HG03558 (cell line): ENCODE data around the gene TSACC.
A peak's percentile ranks its signal among the peaks of the same experiment; 100 is the strongest.
"Not testable (repeated sequence)": the region's sequence is repeated elsewhere in the genome, so short reads cannot be mapped to it uniquely, and the experiment has no call there.

Experiments used
- ATAC-seq: cut with Tn5 transposase; IDR thresholded peaks from one replicate; pipeline ENCODE4 v1.9.1; 2021; ENCODE audit warnings: moderate number of reproducible peaks; ENCODE audit not compliant: unreplicated experiment; ENCODE audit errors: extremely low read depth

TSACC gene

GRCh38 chr1:156338180-156338976 is at the start of gene TSACC, which contains the start of gene CCT3:
TSS of gene TSACC (plus strand) at chr1:156338526. CDS start at chr1:156339758, 1,232 bp downstream.
TSS of gene CCT3 (minus strand) at chr1:156338292. CDS start at chr1:156338184, 108 bp downstream.
- peak; percentile 81 for ATAC-seq

DNA sequence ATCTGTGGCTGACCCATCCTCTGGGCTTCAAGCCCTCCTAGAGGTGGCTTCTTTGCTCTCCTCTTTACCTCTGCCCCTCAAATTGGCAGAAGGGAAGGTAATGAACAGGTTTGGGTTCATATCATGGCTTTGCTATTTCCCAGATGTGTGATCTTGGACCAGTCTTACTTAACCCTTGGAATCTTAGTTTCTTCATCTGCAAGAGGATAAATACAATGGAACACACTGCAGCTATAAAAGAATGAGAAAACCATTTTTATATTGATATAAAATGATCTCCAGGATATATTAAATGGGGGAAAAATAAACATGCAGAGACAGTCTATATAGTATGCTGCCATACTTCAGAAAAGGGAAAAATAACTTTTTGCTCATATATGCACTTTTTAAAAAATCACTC is 48.5 kb upstream of the TSACC start:
- ATAC-seq, result no peak

DNA sequence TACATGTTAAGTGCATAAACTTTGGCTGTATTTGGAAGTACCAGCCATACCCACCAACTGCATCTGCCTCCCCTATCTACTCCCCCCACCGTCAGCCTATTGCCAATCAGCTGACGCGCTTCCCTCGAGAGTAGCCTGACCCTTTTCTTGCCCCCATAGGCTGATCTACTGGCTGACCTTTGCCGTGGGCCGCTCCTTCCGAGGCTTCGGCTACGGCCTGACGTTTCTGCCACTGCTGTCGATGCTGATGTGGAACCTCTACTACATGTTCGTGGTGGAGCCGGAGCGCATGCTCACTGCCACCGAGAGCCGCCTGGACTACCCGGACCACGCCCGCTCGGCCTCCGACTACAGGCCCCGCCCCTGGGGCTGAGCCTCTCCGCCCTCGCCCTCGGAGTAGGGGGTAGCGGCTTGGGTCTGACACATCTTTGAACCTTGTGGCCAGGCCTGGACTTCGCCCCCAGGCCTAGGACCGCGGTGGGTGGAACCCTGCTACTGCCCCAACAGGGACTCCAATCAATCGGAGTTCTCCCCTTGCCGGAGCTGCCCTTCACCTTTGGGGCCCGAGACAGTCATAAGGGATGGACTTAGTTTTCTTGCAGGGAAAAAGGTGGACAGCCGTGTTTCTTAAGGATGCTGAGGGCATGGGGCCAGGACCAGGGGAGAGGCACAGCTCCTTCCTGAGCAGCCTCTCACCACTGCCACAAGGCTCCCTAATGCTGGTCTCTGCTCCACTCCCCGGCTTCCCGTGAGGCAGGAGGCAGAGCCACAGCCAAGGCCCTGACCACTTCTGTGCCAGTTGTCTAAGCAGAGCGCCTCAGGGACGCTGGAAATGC is 46.9 kb upstream of the TSACC start:
- ATAC-seq, result no peak

DNA sequence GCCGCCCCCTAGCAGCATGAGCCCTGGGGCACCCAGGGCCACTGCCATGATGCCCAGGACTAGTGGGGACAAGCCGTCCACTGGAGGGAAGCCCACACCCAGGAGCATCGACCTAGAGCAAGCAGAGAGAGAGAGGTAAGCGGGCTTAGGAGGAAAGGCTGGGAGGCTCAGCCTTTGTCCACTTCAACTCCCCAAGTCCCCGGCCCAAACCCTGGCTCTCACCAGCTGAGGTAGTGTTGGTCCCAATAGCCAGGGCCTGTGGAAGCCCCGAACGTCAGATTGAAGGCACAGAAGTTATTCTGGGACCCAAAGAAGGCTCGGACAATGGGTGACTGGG is 45.3 kb upstream of the TSACC start:
- no peak for ATAC-seq

GRCh38 chr1:156293895-156294294 is 44.4 kb upstream of the TSACC start:
- ATAC-seq, result no peak

DNA sequence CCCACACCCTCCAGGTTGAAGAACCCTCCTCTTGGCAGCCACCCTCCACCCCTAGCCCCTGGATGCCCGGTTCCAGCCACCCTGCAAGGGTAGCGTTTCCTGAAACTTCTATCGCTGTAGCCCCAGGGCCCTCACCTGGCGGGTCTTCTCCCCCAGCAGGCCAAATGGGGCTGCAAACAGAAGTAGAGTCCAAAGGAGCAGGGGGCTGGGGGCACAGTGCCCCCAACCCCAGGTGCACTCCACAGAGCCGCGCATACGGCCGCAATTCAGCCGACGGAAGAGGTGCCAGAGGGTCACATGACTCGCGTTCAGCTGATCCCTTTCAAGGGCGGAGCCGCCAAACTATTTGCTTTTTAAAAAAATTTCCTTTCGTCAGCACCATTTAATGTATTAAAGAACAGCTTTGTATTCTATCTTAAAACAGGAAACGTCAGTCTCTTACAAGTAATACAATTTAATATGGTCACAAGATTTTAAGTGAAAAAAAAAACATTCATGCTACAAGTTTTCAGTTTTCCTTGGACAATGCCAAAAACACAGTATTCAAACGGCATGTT is 42.9 kb upstream of the TSACC start, which contains the start of gene GLMP:
TSS of gene GLMP (minus strand) at position 289 of the 557 bp plus-strand sequence. CDS start at position 255, 34 bp downstream.
- ATAC-seq, result no peak

GRCh38 chr1:156298852-156299357 is 39.4 kb upstream of the TSACC start, which contains the start of gene VHLL:
TSS of gene VHLL (minus strand) at chr1:156299307. CDS start at chr1:156299189, 118 bp downstream.
- ATAC-seq, result no peak

DNA sequence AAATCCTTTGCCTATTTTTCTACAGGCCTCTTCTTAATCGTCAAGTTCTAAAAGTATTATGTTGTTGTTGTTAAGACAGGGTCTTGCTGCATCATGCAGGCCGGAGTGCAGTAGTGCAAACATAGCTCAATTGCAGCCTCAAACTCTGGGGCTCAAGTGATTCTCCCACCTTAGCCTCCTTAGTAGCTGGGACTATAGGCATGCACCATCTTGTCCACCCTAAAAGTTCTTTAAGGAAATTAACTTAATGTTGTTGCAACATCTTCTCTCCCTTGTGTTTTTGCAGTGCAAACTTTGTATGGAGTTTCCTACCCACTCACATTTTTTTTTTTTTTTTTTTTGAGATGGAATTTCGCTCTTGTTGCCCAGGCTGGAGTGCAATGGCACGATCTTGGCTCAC is 35.1 kb upstream of the TSACC start:
- no peak for ATAC-seq

GRCh38 chr1:156305215-156305614 is 33.1 kb upstream of the TSACC start:
- no peak for ATAC-seq

GRCh38 chr1:156308078-156308477 is 30.2 kb upstream of the TSACC start:
- no peak for ATAC-seq

GRCh38 chr1:156310962-156311361 is 27.4 kb upstream of the TSACC start:
- no peak for ATAC-seq

DNA sequence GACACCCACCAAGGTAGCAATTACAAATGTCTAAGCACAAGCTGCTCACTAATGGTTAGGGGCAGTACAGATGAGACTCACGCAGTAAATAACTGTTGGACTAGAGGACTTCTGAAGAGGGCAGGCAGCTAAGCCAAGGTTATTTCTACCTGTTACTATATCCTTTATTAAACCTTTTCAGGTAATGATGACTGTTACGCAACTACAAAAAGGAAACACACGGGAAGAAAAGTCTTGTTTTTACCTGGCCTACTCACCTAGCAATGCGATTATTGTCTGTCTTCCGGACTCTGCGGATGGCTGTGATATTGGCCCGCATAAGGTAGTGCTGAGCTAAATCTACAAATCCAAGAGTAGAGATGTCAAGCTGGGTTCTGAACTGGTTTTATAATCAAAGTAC is 21.4 kb upstream of the TSACC start:
- ATAC-seq, result no peak

- ATAC-seq, result no peak
Observed at GRCh38 chr1:156319664-156320063, 18.7 kb upstream of the TSACC start.

DNA sequence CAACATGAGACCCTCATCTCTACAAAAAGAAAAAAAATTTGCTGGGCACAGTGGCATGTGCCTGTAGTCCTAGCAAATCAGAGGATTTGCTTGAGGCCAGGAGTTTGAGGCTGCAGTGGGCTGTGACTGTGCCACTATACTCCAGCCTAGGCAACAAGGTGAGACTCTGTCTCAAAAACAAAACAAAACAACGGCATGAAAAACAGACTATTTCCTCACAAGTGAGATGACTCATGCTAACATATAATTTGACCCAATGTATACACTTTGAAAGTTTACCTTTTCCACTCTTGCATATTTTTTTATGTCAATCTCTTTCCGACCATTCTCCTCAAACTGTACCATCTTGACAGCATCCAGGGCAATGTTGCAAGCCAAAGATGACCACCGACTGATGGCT is 17.8 kb upstream of the TSACC start:
- no peak for ATAC-seq

DNA sequence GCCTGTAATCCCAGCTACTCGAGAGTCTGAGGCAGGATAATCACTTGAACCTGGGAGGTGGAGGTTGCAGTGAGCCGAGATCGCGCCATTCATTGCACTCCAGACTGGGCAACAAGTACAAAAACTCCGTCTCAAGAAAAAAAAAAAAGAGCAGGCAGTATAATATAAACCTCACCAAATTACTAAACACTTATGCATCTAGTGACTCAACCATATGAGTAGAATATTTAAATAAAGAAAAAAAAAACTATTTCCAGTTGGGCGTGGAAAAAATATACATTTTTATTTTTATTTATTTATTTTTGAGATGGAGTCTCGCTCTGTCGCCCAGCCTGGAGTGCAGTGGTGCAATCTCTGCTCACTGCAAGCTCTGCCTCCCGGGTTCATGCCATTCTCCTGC is 15.1 kb upstream of the TSACC start:
- not testable (repeated sequence) for ATAC-seq

DNA sequence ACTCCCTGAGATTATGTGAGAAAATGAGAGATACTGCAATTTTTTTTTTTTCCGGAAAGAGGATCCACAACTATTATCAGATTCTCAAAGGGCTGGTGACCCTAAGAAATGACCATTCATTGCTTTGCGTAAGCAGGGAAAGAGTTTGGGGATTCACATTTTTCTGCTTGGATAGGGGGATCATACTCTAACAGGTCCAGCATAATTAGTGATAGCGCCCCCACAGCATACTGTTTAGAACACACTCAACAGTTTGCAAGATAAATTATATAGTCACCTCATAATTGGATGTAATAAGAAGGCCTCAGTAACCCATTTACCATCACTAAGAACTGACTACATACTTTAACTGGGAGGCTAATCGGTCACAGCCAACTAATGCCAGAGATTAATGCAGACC is 2.1 kb upstream of the TSACC start:
- no peak for ATAC-seq

DNA sequence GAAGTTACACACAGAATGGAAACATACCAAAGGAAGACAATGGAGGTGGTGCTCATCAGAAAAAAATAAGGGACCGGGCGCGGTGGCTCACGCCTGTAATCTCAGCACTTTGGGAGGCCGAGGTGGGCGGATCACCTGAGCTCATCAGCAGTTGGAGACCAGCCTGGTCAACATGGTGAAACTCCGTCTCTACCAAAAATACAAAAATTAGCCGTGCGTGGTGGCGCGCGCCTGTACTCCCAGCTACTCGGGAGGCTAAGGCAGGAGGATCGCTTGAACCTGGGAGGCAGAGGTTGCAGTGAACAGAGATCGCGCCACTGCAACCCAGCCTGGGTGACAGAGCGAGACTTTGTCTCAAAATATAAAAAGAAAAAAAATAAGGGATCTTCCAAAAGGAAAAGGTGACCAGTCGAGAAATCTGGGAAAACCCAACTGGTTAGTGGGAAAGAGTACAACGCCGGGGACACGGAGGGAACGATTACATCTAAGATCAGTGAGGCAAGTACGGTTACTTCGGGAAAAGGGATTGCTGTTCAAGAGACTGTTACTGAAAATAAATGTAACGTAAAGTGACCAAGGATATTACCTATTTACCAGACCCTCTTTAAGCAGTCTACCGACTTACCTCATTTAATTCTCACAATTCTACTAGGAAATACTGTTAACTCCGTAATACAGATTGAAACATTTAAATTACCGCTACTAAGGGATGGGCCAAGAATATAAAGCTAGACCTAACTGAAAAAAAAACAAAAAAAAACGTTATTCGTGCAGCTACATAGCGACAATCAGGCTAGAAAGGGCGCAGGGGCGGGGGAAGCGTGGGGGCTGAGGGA is 1.1 kb upstream of the TSACC start:
- no peak for ATAC-seq

DNA sequence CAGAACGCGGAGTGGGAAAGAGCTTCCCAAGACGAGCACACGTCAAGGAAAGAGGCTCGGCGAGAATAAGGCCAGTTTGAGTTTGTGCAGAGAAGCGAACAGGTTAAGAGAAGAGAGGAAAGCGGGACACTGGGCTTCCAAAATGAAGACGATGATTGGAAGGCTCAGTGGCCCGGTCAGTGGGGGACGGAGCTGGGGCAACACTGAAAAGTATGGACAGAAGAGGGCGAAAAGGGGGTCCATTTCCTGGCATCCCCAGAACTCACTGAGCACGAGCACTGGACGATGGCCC is 492 bp upstream of the TSACC start:
- no peak for ATAC-seq

DNA sequence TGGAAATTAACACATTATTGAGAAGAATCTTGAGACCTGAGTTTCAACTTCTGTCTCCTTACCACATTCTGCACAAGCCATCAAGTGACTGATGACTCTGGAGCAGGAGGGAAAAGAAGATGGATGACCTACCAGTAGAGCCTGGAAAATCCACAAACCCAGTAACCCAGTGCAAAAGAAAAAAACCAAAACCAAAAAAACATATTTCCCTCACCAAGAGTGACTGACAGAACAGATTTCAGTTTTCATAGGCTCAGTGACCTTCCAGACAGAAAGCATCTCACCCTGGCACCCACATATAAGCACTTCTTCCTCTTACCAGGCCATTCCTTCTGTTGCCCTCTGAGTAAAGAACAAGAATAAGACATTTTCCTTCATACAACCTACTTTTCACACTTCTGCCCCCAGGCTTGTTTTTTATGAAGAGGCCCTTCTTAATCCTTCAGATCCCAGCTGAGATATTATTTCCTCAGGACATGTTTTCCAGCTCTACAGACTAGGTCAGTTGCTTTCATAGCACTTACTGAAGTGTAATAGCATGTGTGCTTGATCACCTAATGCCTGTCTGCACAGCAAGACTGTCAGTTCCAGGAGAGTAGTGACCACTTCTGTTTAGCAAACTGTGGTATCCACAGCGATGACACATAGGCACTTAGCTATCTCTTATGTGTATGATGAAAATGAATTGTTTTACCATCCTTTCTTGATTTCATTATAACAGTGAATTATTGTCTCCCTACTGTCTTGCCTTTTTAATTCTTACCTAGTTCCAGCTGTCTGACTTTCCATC is 4.0 kb downstream of the TSACC start:
- no peak for ATAC-seq
